ENCODE data around the gene DNAH14. TPM values are rescaled to one million over a fixed set of nuclear protein-coding genes. Genes with fewer than 3 reads are reported as not detected.
"Not testable (repeated sequence)": the region's sequence is repeated elsewhere in the genome, so short reads cannot be mapped to it uniquely, and the experiment has no call there.

DNAH14 gene
- total and polyA plus RNA-seq, 9 of the 15 experiments (the other 6 are each of a cell fraction or from before 2014, with no cell fraction given): 58.4 to 142 (median 98.4) TPM

GRCh38 chr1:225228871-225229303 lies 299.4 kb downstream of the DNAH14 start:
- in situ Hi-C loops (cut with MboI): no loop called here
- Histone ChIP-seq H3K4me2 (ENCODE audit: insufficient read depth, low read length) (no peak overlapping the region), H3K36me3 (ENCODE audit: control insufficient read depth, insufficient read depth, low read length) (no peaks in the 10 kb centered on the region), H3K4me3 (no peak overlapping the region), H3K9me1 (ENCODE audit: control insufficient read depth, insufficient read depth, low read length) (no peaks in the 10 kb centered on the region), H4K20me1 (replicated peaks; ENCODE audit: control insufficient read depth, insufficient read depth, low read length) (no peaks in the 10 kb centered on the region), H3K9ac (ENCODE audit: insufficient read depth in 1 of 2, low read depth in 2 of 2, low read length in 2 of 2) (no peak overlapping the region), H3K4me1 (replicated peaks in 1 of 2; ENCODE audit: control insufficient read depth in 2 of 2, insufficient read depth in 2 of 2, low read length in 2 of 2) (no peaks in the 10 kb centered on the region), H3K9me3 (replicated peaks; ENCODE audit: control insufficient read depth, insufficient read depth, low read depth, low read length) (no peaks in the 10 kb centered on the region), H3K27me3 (ENCODE audit: control insufficient read depth in 2 of 2, insufficient read depth in 2 of 2, low read length in 2 of 2) (no peaks in the 10 kb centered on the region), H2AFZ (ENCODE audit: low read depth, low read length) (no peak overlapping the region), H3K27ac (ENCODE audit: extremely low read depth, low read depth, low read length) (no peak overlapping the region), H3K79me2 (ENCODE audit: control insufficient read depth, insufficient read depth, low read length) (no peaks in the 10 kb centered on the region)
- BruUV-seq (replicated peaks): no TSS peak
- ChIA-PET POLR2A (no interaction called here), CTCF (ENCODE audit: low intra/inter-chr PET ratio) (no interaction called here)
- TF ChIP-seq NFE2 (IDR thresholded peaks at IDR 0.05; ENCODE audit: low read depth) (no peak), ZNF175 (CRISPR knock-in tag; IDR thresholded peaks at IDR 0.05; ENCODE audit: low read depth) (no peak), ZNF395 (CRISPR knock-in tag; IDR thresholded peaks at IDR 0.05) (no peak), DNMT1 (IDR thresholded peaks at IDR 0.05) (no peak), SRSF9 (IDR thresholded peaks at IDR 0.05; ENCODE audit: borderline replicate concordance, low read depth, low read length) (no peak)
- intact Hi-C loops (cut with micrococcal nuclease): no loop called here
- 7% methylated on average over 8 of the region's 8 CpGs for WGBS (ENCODE audit: insufficient coverage, low coverage, missing lambda C conversion rate)
- DNase-seq (ENCODE audit: extremely low read depth in 1 of 4, low spot score in 3 of 4) (no peak), ATAC-seq (no peak), FAIRE-seq (no peak)

- H3K9me1 ChIP-seq (ENCODE audit: control insufficient read depth, insufficient read depth, low read length); BruUV-seq (replicated peaks); in situ Hi-C loops (cut with MboI); DNase-seq (ENCODE audit: extremely low read depth in 1 of 4, low spot score in 3 of 4); H2AFZ ChIP-seq (ENCODE audit: low read depth, low read length); H3K4me3 ChIP-seq; H3K9me3 ChIP-seq (replicated peaks; ENCODE audit: control insufficient read depth, insufficient read depth, low read depth, low read length); H4K20me1 ChIP-seq (replicated peaks; ENCODE audit: control insufficient read depth, insufficient read depth, low read length); H3K4me2 ChIP-seq (ENCODE audit: insufficient read depth, low read length); H3K9ac ChIP-seq (ENCODE audit: insufficient read depth in 1 of 2, low read depth in 2 of 2, low read length in 2 of 2); ATAC-seq; H3K79me2 ChIP-seq (ENCODE audit: control insufficient read depth, insufficient read depth, low read length); FAIRE-seq; CTCF ChIA-PET (ENCODE audit: low intra/inter-chr PET ratio); H3K27ac ChIP-seq (ENCODE audit: extremely low read depth, low read depth, low read length); H3K36me3 ChIP-seq (ENCODE audit: control insufficient read depth, insufficient read depth, low read length); H3K27me3 ChIP-seq (ENCODE audit: control insufficient read depth in 2 of 2, insufficient read depth in 2 of 2, low read length in 2 of 2); H3K4me1 ChIP-seq (replicated peaks in 1 of 2; ENCODE audit: control insufficient read depth in 2 of 2, insufficient read depth in 2 of 2, low read length in 2 of 2); intact Hi-C loops (cut with micrococcal nuclease); POLR2A ChIA-PET: not testable (repeated sequence)
These were observed 300.0 kb downstream of the DNAH14 start for GRCh38 chr1:225229429-225229828.

All from K562 (cell line).